ENCODE measurements around the gene TSPAN17. TPM values are rescaled to one million over a fixed set of nuclear protein-coding genes. Genes with fewer than 3 reads are reported as not detected.

Gene TSPAN17
- polyA plus RNA-seq, 2 of the 4 experiments (the other 2 are of a cell fraction) = 35.6 to 47.4 TPM

GRCh38 chr5:176659512-176659839 lies 12.2 kb downstream of the TSPAN17 start:
- TF ChIP-seq ZSCAN20 (CRISPR knock-in tag; IDR thresholded peaks at IDR 0.05) (no peak), POLR2A (IDR thresholded peaks at IDR 0.05; ENCODE audit: low read length) (no peak), ZNF302 (CRISPR knock-in tag; IDR thresholded peaks at IDR 0.05) (no peak), HOXB13 (CRISPR knock-in tag; IDR thresholded peaks at IDR 0.05; ENCODE audit: low read depth) (no peak)
- no peak overlapping the region for H3K4me3 ChIP-seq
- H3K27ac ChIP-seq = no peak overlapping the region
- no peaks in the 10 kb centered on the region for H3K9me3 ChIP-seq
- no peak for FAIRE-seq
- CTCF ChIA-PET = interaction anchor here (1.1 to 9.9 kb wide), 18 partner anchors 10 to 453 kb away, joined by 3 to 123 read pairs (median 8); partner anchors contain the start of gene TSPAN17
- 74% methylated on average over 7 of the region's 7 CpGs for WGBS (ENCODE audit: missing lambda C conversion rate)
- no peak for ATAC-seq
- H3K4me1 ChIP-seq = no peaks in the 10 kb centered on the region
- POLR2A ChIA-PET = no interaction called here
- no peak overlapping the region for H3K4me2 ChIP-seq
- no peak for DNase-seq (ENCODE audit: low read depth in 1 of 2, low spot score in 1 of 2)

DNA sequence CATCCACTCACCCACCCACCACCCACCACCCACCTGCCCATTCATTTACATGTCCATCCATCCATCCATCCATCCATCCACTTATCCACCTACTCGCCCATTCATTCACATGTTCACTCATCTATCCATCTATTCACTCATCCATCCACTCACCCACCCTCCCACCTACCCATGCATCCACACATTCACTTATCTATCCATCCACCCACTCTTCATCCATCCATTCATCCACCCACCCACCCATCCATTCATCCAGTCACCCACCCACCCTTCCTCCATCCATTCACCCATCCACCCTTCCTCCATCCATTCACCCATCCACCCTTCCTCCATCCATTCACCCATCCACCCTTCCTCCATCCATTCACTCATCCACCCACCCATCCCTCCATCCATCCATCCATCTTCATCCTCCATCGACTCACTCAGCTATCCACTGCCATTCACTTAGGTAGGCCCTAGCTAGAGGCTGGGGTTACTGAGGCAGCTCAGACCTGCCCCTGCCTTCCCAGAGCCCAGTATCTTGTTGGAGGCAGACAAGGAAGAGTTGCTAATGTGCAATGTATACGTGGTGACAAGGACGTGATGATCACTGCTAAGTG lies 12.7 kb downstream of the TSPAN17 start:
- H3K4me1 ChIP-seq = no peaks in the 10 kb centered on the region
- POLR2A ChIA-PET = interaction anchor here (1.6 kb wide), 1 partner anchor 13 kb away, joined by 11 read pairs; the partner anchor contains the start of gene TSPAN17
- H3K27ac ChIP-seq = no peak overlapping the region
- H3K9me3 ChIP-seq = no peaks in the 10 kb centered on the region
- no peak for TF ChIP-seq EP300 (IDR thresholded peaks at IDR 0.05)
- no peak for TF ChIP-seq EHMT2 (IDR thresholded peaks at IDR 0.05; ENCODE audit: low read depth)
- no peak for TF ChIP-seq ELK1 (IDR thresholded peaks at IDR 0.05; ENCODE audit: low read depth, low read length)
- no peak for TF ChIP-seq RCOR1 (IDR thresholded peaks at IDR 0.05; ENCODE audit: low read depth, low read length)
- TF ChIP-seq ESRRA (IDR thresholded peaks at IDR 0.05; ENCODE audit: borderline replicate concordance, low read length) = no peak
- no peak for TF ChIP-seq ZC3H11A (IDR thresholded peaks at IDR 0.05)
- TF ChIP-seq RFX5 (IDR thresholded peaks at IDR 0.05) = no peak
- FAIRE-seq (no peak), DNase-seq (ENCODE audit: low read depth in 1 of 2, low spot score in 1 of 2) (no peak), ATAC-seq (no peak)
- no peak overlapping the region for H3K4me2 ChIP-seq
- H3K4me3 ChIP-seq = no peak overlapping the region
- 34% methylated on average over 4 of the region's 4 CpGs for WGBS (ENCODE audit: missing lambda C conversion rate)
- CTCF ChIA-PET = interaction anchor here (0.5 to 9.9 kb wide), 106 partner anchors 10 to 936 kb away, joined by 3 to 123 read pairs (median 5); partner anchors contain the start of genes HK3, LMAN2, TSPAN17 and ZNF346

DNA sequence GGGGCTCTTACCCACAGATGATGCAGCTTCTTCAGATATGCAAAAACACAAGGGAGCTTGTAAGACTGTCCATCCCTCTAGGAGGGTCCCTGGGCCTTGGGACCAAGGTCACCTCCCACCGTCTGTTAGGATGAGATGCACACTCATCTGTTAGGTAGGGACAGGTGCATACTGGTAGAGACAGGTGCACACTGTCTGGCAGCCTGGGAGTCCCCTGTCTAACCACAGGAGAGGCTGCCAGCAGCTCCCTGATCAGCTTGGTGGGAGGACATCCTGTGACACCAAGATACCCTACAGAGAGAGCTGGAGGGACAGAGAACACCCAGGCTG lies 13.2 kb downstream of the TSPAN17 start:
- TF ChIP-seq CBX8 (IDR thresholded peaks at IDR 0.05) (no peak), MAFK (IDR thresholded peaks at IDR 0.05; ENCODE audit: partially characterized antibody) (no peak), FOSL2 (IDR thresholded peaks at IDR 0.05) (no peak), FOSL2 (CRISPR knock-in tag; IDR thresholded peaks at IDR 0.05) (no peak), JUN (IDR thresholded peaks at IDR 0.05) (no peak), ZFP36 (IDR thresholded peaks at IDR 0.05; ENCODE audit: borderline replicate concordance, partially characterized antibody) (no peak), CBX2 (IDR thresholded peaks at IDR 0.05; ENCODE audit: borderline replicate concordance, low read depth) (no peak), GATA3 (IDR thresholded peaks at IDR 0.05; ENCODE audit: borderline replicate concordance) (no peak), USF2 (IDR thresholded peaks at IDR 0.05) (no peak), RCOR1 (IDR thresholded peaks at IDR 0.05; ENCODE audit: low read depth, low read length) (no peak)
- ATAC-seq (peak; percentile 12 to 38; a peak in 5 of 6 replicates), FAIRE-seq (no peak), DNase-seq (ENCODE audit: low read depth in 1 of 2, low spot score in 1 of 2) (no peak)
- POLR2A ChIA-PET = interaction anchor here (1.6 kb wide), 1 partner anchor 14 kb away, joined by 11 read pairs; the partner anchor contains the start of gene TSPAN17
- Histone ChIP-seq H3K4me1 (no peaks in the 10 kb centered on the region), H3K4me3 (no peak overlapping the region), H3K4me2 (no peak overlapping the region), H3K27ac (no peak overlapping the region), H3K9me3 (no peaks in the 10 kb centered on the region)
- CTCF ChIA-PET = interaction anchor here (0.5 to 9.9 kb wide), 110 partner anchors 11 to 936 kb away, joined by 3 to 123 read pairs (median 5); partner anchors contain the start of genes EIF4E1B, HK3, LMAN2 and SNCB
- WGBS (ENCODE audit: missing lambda C conversion rate) = 17% methylated on average over 1 of the region's 1 CpG
